GM18868 (cell line): ENCODE data around the gene TMEM38A.
"Not testable (repeated sequence)": the region's sequence is repeated elsewhere in the genome, so short reads cannot be mapped to it uniquely, and the experiment has no call there.

Source experiments
- ATAC-seq: cut with Tn5 transposase; IDR thresholded peaks from one replicate; pipeline ENCODE4 v1.9.1; 2021; ENCODE audit warnings: mild to moderate bottlenecking, moderate library complexity; ENCODE audit not compliant: unreplicated experiment

TMEM38A gene

DNA sequence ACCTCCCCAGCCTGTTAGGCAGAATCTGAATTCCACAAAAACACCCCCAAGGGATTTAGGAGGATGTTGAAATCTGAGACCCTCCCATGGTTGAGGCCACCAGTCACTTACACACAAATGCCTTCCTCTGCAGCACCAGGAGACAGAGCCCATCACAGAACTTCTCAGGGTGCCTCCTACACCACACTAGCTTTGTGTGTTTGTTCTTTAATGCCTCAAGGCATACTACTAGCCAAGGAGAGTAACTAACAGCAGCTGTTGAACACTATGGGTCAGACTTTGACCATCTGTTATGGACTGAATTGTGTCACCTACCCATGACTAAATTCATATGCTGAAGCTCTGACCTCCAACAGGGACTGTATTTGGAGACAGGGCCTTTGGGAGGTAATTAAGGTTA is 23.4 kb upstream of the TMEM38A start:
- ATAC-seq: no peak

DNA sequence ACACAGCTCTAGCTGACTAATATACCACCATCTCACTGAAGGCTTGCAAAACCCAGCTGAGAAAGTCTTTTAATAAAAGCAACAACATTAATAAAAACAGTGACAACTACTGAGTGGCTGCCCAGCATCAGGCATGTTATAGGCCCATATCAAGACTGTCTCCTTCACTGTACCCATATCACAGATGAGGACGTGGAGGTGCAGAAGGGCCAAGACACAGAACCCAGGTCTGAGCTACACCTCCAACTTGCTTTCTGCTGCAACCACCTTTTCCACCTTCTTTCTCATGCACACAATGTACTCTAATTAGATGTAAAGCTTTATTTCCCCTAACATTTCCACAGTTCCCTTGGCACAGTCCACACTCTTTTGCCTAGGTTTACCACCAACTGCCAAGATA is 22.3 kb upstream of the TMEM38A start:
- no peak for ATAC-seq

DNA sequence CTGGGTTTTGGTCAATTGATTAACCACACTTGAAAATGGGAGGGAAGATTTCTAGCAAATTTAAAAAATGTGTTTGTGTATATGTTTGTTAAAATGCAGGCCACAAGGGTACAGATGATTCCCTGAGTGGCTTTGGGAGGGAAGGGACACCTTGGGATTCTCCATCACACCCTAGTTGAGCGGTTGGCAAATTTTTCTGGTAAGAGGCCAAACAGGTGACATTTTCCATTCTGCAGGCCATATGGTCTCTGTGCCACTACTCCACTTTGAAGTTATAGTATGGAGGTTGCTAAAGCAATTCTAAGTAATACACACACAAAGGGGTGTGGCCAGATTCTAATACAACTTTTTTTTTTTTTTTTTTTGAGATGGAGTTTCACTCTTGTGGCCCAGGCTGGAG is 20.0 kb upstream of the TMEM38A start:
- no peak for ATAC-seq

DNA sequence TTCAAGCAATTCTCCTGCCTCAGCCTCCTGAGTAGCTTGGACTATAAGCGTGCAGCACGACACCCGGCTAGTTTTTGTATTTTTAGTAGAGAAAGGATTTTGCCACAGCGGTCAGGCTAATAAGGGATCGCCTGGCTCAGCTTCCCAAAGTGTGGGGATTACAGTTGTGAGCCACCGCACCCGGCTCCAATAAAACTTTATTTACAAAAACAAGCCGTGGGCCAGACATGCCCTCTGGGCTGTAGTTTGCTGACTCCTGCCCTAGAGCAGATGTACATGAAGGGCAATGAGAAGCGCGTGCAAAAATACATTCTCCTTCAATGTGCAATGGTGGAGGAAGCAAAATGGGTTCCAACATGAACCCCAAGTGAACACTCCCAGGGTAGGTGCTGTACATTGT is 19.2 kb upstream of the TMEM38A start:
- ATAC-seq: no peak

GRCh38 chr19:16645140-16645539 is 15.8 kb upstream of the TMEM38A start:
- no peak for ATAC-seq

GRCh38 chr19:16649734-16650133 is 11.2 kb upstream of the TMEM38A start:
- ATAC-seq: no peak

- no peak for ATAC-seq
These were observed 10.1 kb upstream of the TMEM38A start for GRCh38 chr19:16650821-16651220.

DNA sequence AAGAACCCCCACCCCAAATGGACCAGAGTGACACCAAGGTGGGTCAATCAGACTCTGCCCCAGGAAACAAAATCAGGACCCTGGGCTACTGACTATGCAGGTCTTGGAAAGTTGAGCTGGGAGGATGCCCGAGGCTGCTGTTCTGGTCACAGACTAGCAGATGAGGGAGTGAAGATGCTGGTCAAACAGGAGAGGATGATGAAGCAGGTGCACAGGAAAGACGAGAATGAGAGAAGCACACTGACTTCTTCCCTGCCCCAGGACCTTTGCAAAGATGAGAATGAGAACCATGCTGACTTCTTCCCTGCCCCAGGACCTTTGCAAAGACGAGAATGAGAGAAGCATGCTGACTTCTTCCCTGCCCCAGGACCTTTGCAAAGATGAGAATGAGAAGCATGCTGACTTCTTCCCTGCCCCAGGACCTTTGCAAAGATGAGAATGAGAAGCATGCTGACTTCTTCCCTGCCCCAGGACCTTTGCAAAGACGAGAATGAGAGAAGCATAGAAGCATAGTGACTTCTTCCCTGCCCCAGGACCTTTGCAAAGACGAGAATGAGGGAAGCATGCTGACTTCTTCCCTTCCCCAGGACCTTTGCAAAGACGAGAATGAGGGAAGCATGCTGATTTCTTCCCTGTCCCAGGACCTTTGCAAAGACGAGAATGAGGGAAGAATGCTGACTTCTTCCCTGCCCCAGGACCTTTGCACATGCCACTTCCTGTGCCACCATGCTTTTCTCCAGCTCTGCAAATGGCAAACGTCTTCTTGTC is 9.3 kb upstream of the TMEM38A start:
- not testable (repeated sequence) for ATAC-seq

GRCh38 chr19:16652854-16653253 is 8.1 kb upstream of the TMEM38A start:
- no peak for ATAC-seq

- no peak for ATAC-seq
These were observed 6.8 kb upstream of the TMEM38A start for GRCh38 chr19:16654140-16654539.

- no peak for ATAC-seq
These were observed 6.3 kb upstream of the TMEM38A start for GRCh38 chr19:16654627-16655026.

DNA sequence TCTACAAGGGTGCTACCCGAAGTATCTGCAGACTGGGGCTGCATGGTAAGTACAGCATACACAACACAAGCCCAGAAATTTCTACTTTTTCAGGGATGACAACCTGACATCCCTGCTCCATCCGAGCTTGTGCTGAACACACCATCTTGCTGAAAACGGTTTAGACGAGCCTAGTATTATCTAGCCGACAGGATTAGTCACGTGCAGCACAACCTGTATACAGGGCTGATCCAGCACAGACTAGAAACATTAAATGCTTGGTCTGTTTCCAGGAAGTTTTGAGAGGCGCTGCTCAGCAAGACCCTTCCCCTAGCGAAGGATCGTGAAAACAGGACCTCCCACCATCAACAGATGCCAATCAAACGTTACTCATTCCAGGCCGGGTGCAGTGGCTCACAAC is 5.2 kb upstream of the TMEM38A start:
- no peak for ATAC-seq

- no peak for ATAC-seq
These were observed 3.6 kb upstream of the TMEM38A start for GRCh38 chr19:16657384-16657783.

DNA sequence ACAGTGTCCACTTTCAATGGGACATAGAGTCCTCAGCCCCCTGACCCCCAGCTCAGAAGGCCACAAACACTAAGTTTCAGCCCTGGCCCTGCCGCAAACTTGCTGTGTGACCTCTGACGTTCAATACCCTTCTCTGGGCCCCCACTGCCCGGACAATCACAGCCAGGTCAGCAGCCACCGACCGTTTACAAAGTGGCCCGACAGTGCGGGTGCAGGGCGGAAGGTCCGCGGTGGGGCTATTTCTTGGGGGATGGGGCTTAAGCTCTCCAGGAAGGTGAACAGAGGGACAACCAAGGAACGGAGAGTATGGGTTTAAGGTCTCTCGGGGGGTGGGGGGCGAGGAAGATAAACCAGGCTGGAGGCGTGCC is 1.5 kb upstream of the TMEM38A start:
- no peak for ATAC-seq

DNA sequence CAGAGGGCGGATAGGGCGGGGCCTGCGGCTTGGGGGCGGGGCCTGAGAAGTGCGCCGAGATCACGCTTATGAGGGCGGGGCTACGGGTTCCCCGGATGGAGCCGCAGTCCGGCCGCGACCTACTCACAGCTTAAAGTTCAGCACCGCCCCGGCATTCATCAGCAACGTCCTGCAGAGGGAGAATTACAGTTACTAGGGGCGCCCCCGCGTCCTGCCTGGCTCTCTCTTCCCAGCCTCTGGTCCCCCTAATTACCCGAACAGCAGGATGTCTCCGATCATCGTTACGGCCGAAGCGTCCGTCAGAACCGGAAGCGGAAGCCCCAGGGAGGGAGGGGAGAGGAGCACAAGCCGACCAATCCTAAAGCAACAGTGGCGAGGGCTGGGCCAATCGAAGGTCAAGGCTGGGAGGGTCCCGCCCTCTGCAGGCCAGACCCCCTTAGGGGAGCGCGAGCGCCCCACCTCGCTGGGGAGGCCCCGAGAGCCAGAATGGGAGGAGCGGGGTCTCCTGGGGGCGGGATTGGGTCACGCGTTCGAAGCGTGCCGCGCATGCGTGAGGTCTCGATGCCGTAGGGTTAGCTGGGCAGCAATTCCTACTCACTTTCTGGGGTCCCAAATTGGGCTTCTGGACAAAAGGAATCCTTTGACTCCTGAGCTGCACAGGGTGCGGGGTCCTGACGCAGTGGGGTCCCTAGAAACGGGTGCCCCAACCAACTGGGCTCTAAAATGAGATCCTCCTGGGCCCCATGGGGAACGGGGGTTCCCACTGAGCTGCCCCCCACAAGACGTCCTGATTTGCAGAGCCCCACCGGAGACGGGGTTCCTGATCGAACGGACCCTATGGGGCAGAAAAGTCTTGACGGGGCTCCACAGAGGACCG is 869 bp upstream of the TMEM38A start, which contains the start of gene SMIM7:
Gene SMIM7 (minus strand): TSS at position 313 of the 877 bp plus-strand sequence. CDS start 34 bp downstream, at position 279.
- ATAC-seq: peak; percentile 88

GRCh38 chr19:16661480-16662034 is 618 bp downstream of the TMEM38A start:
- ATAC-seq: no peak

- no peak for ATAC-seq
These were observed 7.2 kb downstream of the TMEM38A start for GRCh38 chr19:16668176-16668575.

DNA sequence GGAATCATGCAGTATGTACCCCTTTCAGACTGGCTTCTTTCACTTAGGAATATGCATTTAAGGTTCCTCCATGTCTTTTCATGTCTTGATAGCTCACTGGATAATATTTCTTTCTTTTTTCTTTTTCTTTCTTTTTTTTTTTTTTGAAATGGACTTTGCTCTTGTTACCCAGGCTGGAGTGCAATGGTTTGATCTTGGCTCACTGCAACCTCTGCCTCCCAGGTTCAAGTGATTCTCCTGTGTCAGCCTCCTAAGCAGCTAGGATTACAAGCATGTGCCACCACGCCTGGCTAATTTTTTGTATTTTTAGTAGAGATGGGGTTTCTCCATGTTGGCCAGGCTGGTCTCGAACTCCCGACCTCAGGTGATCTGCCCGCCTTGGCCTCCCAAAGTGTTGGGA is 7.8 kb downstream of the TMEM38A start:
- not testable (repeated sequence) for ATAC-seq

DNA sequence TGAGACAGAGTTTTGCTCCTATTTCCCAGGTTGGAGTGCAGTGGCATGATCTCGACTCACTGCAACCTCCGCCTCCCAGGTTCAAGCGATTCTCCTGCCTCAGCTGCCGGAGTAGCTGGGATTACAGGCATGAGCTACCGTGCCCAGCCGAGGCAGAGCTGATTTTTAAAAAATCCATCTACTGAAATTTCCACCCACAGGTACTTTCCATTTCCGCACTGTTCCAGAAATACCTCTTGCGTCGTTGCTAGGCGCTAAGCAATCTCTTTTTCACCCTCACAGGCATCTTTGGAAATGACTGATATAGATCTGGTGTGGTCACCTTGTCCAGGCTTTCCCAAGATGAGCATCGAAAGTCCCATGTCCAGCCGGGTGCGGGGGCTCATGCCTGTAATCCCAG is 9.4 kb downstream of the TMEM38A start:
- ATAC-seq: no peak

DNA sequence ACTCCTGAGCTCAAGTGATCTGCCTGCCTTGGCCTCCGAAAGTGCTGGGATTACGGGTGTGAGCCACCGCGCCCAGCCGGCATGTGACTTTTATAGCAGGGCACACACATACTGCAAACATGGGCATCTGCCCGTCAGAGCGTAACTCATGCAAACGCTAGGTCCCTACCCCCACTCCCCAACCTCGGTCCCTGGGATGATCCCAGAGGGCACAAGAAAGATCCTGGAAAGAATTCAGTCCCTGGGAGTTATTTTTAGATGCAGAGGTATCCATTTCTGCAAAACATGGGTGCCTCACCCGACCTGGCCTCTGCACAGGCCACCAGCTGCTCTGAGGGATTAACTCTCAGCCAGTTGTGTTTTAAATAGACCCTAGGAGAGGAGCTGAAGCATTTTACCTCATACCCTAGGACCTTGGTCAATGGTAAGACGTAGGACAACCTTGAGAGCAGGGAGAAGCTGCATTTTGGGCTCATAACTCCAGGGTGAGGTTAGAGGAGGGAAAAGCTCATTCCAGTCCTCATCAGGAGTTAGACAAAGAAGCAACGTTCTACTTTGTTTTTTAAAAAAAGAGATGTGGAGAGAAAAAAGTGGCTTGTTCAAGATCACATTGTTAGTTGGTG is 10.8 kb downstream of the TMEM38A start:
- no peak for ATAC-seq

DNA sequence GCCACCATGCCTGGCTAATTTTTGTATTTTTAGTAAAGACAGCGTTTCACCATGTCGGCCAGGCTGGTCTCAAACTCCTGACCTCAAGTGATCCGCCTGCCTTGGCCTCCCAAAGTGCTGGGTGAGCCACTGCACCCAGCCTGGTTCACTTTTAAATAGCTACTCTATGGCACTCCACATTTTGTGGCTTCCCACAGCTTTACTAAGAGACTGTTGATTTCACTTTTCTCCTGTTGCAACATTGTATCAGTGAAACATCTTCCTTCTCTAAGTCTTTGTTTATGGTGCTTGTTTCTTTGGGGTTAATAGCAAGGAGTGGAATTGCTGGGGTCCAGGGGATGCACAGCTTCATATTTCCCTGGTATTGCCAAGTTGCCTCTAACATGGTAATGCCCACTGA is 12.3 kb downstream of the TMEM38A start:
- ATAC-seq: no peak
